Caco-2 (cell line): ENCODE data around the gene ACTN4. TPM values are rescaled to one million over a fixed set of nuclear protein-coding genes. Genes with fewer than 3 reads are reported as not detected.
A peak's percentile ranks its signal among the peaks of the same experiment; 100 is the strongest.

Source experiments
- BruUV-seq: library from RNA; stranded (reverse); fragments of 400-500 nt; replicated peaks from 2 replicates; lab custom pipeline; 2021; lab: Mats Ljungman, UMichigan
- CTCF ChIA-PET: fragments of 300-600 bp; sonication (Branson Sonifier 250); formaldehyde crosslinking; loops from one replicate; lab custom pipeline; 2022; ENCODE audit warnings: antibody characterized with exemption; lab: Charles Lee
- POLR2A ChIA-PET: fragments of 300-600 bp; sonication (Branson Sonifier 250); formaldehyde crosslinking; loops from one replicate; lab custom pipeline; 2022; ENCODE audit warnings: antibody characterized with exemption; lab: Charles Lee
- DNase-seq, 2 experiments: peaks; one replicate each; pipeline versions ENCODE4 v3.0.0 to v3.0.0-alpha.2; 2020 to 2022
- H3K27me3 ChIP-seq: replicated peaks from 2 replicates; pipeline ENCODE4 v1.6.0; 2011; ENCODE audit warnings: low read length; ENCODE audit not compliant: control insufficient read depth, insufficient read depth
- H3K36me3 ChIP-seq: 2 replicates; pipeline ENCODE4 v1.5.1; 2011; ENCODE audit warnings: low read length; ENCODE audit not compliant: control insufficient read depth, insufficient read depth
- H3K4me1 ChIP-seq: fragments of 250-450 bp; sonication (Bioruptor Pico); 2 replicates; pipeline ENCODE4 v1.5.1; 2020; ENCODE audit warnings: mild to moderate bottlenecking
- H3K4me3 ChIP-seq: 2 replicates; pipeline ENCODE4 v1.5.1; 2011; ENCODE audit warnings: low read depth, mild to moderate bottlenecking, control low read depth, low read length
- H3K9me3 ChIP-seq: fragments of 250-450 bp; sonication (Bioruptor Pico); 2 replicates; pipeline ENCODE4 v1.5.1; 2020; ENCODE audit warnings: mild to moderate bottlenecking, moderate library complexity
- H3K27ac Mint-ChIP-seq: one replicate; pipeline ENCODE4 v1.8.0; 2022; ENCODE audit warnings: mixed read lengths; ENCODE audit not compliant: unreplicated experiment
- H3K27me3 Mint-ChIP-seq: one replicate; pipeline ENCODE4 v1.8.0; 2022; ENCODE audit warnings: mixed read lengths; ENCODE audit not compliant: insufficient read depth, unreplicated experiment
- H3K36me3 Mint-ChIP-seq: one replicate; pipeline ENCODE4 v1.8.0; 2022; ENCODE audit warnings: mild to moderate bottlenecking, mixed read lengths; ENCODE audit not compliant: insufficient read depth, unreplicated experiment
- H3K4me1 Mint-ChIP-seq: one replicate; pipeline ENCODE4 v1.8.0; 2022; ENCODE audit warnings: low read depth, mixed read lengths; ENCODE audit not compliant: unreplicated experiment
- H3K4me3 Mint-ChIP-seq: one replicate; pipeline ENCODE4 v1.8.0; 2022; ENCODE audit warnings: mild to moderate bottlenecking, moderate library complexity, mixed read lengths; ENCODE audit not compliant: unreplicated experiment
- H3K9me3 Mint-ChIP-seq: one replicate; pipeline ENCODE4 v1.8.0; 2022; ENCODE audit warnings: mixed read lengths; ENCODE audit not compliant: unreplicated experiment
- CTCF ChIP-seq, 2 experiments: fragments of 200-600 bp in 1 of 2; IDR thresholded peaks; 1 replicate in 1 of 2; 2 replicates in 1 of 2; pipeline versions ENCODE4 v1.5.1 to v1.8.0; 2011 to 2022; ENCODE audit warnings: antibody characterized with exemption in 1 of 2, control low read depth in 1 of 2, inconsistent platforms in 1 of 2, low read depth in 1 of 2, low read length in 1 of 2, mild to moderate bottlenecking in 1 of 2, moderate library complexity in 1 of 2; ENCODE audit not compliant: insufficient read depth in 1 of 2, severe bottlenecking in 1 of 2, unreplicated experiment in 1 of 2
- intact Hi-C: fragments of 100-400 bp; cut with micrococcal nuclease; formaldehyde crosslinking; loops from one replicate; pipeline ENCODE4 v1.10.0; 2022; ENCODE audit not compliant: unreplicated experiment
- total RNA-seq: library from RNA; stranded (reverse); gene quantifications from 2 replicates; pipeline ENCODE4 v1.2.3, GENCODE V29; 2022

ACTN4 gene
- total RNA-seq, 1 experiment from 2014 or later = 605 TPM

GRCh38 chr19:38721979-38722773 is 74.7 kb downstream of the ACTN4 start:
- CTCF ChIA-PET = no interaction called here
- peaks cover 30% of the 10 kb centered on the region for H3K4me1 ChIP-seq

GRCh38 chr19:38722947-38723605 is 75.6 kb downstream of the ACTN4 start:
- TF ChIP-seq CTCF (IDR thresholded peaks at IDR 0.05; ENCODE audit: insufficient read depth in 1 of 2, low read depth in 1 of 2, low read length in 1 of 2, severe bottlenecking in 1 of 2, unreplicated experiment in 1 of 2) = no peak
- H3K9me3 ChIP-seq = no peaks in the 10 kb centered on the region
- Mint-ChIP-seq H3K27ac (no peak overlapping the region), H3K36me3 (peaks cover 100% of the 10 kb centered on the region), H3K27me3 (no peaks in the 10 kb centered on the region), H3K4me3 (no peak overlapping the region), H3K4me1 (peaks cover 10% of the 10 kb centered on the region), H3K9me3 (no peaks in the 10 kb centered on the region)
- no peak overlapping the region for H3K4me3 ChIP-seq
- peaks cover 14% of the 10 kb centered on the region for H3K36me3 ChIP-seq
- peaks cover 30% of the 10 kb centered on the region for H3K4me1 ChIP-seq
- POLR2A ChIA-PET = no interaction called here
- H3K27me3 ChIP-seq = no peaks in the 10 kb centered on the region
- no peak for DNase-seq
- CTCF ChIA-PET = interaction anchor here (0.6 to 1.1 kb wide), 3 partner anchors 76 to 140 kb away, joined by 3 read pairs; partner anchors contain the start of gene ACTN4
- intact Hi-C loops = no loop called here
- no TSS peak for BruUV-seq

More at GRCh38 chr19:38721979-38722773, 74.7 kb downstream of the ACTN4 start:
- intact Hi-C loops = no loop called here
- H3K27me3 ChIP-seq = no peaks in the 10 kb centered on the region
- no peaks in the 10 kb centered on the region for H3K9me3 ChIP-seq
- no peak for TF ChIP-seq CTCF (IDR thresholded peaks at IDR 0.05; ENCODE audit: insufficient read depth in 1 of 2, low read depth in 1 of 2, low read length in 1 of 2, severe bottlenecking in 1 of 2, unreplicated experiment in 1 of 2)
- peaks cover 14% of the 10 kb centered on the region for H3K36me3 ChIP-seq
- H3K27ac Mint-ChIP-seq = peak overlapping the region; percentile 67
- POLR2A ChIA-PET = interaction anchor here (0.6 kb wide), 1 partner anchor 196 kb away, joined by 3 read pairs; no protein-coding TSS in a partner anchor
- no peak overlapping the region for H3K4me3 Mint-ChIP-seq
- H3K4me3 ChIP-seq = no peak overlapping the region
- peaks cover 100% of the 10 kb centered on the region for H3K36me3 Mint-ChIP-seq
- H3K9me3 Mint-ChIP-seq = no peaks in the 10 kb centered on the region
- BruUV-seq = no TSS peak
- DNase-seq = peak in 1 of 2 experiments; percentile 74
- peaks cover 5% of the 10 kb centered on the region for H3K4me1 Mint-ChIP-seq
- no peaks in the 10 kb centered on the region for H3K27me3 Mint-ChIP-seq

- Histone ChIP-seq H3K27me3 (no peaks in the 10 kb centered on the region), H3K4me1 (peaks cover 30% of the 10 kb centered on the region), H3K4me3 (no peak overlapping the region), H3K9me3 (no peaks in the 10 kb centered on the region), H3K36me3 (peaks cover 14% of the 10 kb centered on the region)
- Mint-ChIP-seq H3K27ac (no peak overlapping the region), H3K36me3 (peaks cover 100% of the 10 kb centered on the region), H3K4me1 (peaks cover 13% of the 10 kb centered on the region), H3K27me3 (no peaks in the 10 kb centered on the region), H3K9me3 (no peaks in the 10 kb centered on the region), H3K4me3 (no peak overlapping the region)
- ChIA-PET POLR2A (no interaction called here), CTCF (interaction anchor here (0.6 to 1.1 kb wide), 3 partner anchors 76 to 140 kb away, joined by 3 read pairs; partner anchors contain the start of gene ACTN4)
- intact Hi-C loops = no loop called here
- DNase-seq = no peak
- BruUV-seq = no TSS peak
- TF ChIP-seq CTCF (IDR thresholded peaks at IDR 0.05; ENCODE audit: insufficient read depth in 1 of 2, low read depth in 1 of 2, low read length in 1 of 2, severe bottlenecking in 1 of 2, unreplicated experiment in 1 of 2) = no peak
Measured at GRCh38 chr19:38723606-38723965, 76.1 kb downstream of the ACTN4 start.
